CD4-positive, alpha-beta T cell treated with Interleukin-17A for 4 hours (primary cell): ENCODE results near the gene TUBB1.
A peak's percentile ranks its signal among the peaks of the same experiment; 100 is the strongest.
"Not testable (repeated sequence)": the region's sequence is repeated elsewhere in the genome, so short reads cannot be mapped to it uniquely, and the experiment has no call there.

ENCODE experiments used
- DNase-seq: peaks from one replicate; pipeline ENCODE4 v3.0.0-alpha.2; 2020; ENCODE audit warnings: mixed read lengths

TUBB1 gene

DNA sequence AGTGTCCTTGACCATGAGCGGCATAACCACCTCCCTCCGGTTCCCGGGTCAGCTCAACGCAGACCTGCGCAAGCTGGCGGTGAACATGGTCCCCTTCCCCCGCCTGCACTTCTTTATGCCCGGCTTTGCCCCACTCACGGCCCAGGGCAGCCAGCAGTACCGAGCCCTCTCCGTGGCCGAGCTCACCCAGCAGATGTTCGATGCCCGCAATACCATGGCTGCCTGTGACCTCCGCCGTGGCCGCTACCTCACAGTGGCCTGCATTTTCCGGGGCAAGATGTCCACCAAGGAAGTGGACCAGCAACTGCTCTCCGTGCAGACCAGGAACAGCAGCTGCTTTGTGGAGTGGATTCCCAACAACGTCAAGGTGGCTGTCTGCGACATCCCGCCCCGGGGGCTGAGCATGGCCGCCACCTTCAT lies 4.9 kb downstream of the TUBB1 start:
- DNase-seq, result no peak

DNA sequence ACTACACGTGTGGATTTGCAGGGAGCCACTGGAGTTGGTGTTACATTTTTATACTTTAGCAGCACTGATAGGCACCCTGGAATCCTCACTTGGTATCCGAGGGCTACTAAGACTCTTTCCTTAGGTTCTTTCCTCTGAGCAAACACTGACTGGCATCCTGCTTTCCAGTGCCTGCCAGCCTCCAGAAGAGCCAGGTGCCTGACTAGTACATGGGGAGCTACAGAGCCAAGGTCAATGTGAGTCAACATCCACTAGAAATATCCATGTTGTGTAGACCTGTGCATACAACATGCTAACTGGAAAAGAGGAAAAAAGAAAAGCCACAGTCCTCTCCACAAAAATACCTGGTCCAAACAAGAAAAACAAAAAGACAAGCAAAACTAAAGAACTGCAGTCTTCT lies 5.9 kb downstream of the TUBB1 start:
- no peak for DNase-seq

DNA sequence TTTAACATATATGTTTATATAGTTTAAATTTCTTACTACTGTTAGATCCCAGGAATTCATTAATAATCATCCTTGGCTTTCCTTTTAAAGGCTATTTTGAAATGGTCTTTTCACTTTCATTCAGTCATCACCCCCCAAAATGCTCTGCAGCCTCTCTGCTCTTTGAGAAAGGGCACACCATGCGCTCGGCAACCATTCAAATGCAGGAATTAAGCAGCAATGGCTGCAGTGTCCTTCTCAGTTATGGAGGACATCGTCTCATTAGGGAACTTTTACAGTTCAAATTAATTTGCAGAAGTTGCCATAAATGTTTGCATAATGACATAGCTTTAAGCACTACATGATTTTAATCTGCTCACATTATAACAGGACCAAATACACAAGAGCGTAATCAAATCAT lies 6.3 kb downstream of the TUBB1 start:
- DNase-seq, result no peak

DNA sequence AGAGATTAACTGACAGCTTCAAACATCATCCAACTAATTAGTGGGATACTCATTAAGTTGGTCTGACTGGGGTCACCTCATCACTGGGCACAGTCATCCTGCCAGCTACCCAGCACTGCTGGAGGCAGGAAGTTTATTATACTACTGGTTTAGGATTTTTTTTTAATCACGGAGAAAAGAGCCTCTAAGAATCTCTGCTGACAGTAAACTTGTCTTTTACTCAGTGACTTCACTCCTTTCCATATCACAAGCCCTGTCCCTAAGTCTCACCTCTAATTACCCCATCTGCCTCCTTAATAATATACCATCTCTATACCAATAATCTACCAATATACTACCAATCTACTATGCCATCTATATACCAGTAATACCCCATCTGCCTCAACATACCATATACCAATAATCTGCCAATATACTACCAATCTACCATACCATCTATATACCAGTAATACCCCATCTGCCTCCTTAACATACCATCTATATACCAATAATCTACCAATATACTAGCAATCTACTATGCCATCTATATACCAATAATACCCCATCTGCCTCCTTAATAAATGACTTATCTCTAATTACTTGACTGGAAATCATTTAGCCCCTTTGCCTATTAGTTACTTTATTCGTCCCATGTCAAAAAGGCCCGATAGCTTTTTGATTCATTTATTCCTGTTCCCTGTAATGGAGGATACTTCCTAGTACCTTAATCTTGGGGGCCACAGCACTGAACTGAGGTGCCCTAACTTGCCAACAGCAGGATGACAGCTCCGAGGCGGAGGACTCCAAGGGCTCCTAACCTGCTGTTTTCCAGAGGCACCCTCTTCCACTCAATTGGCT lies 7.9 kb downstream of the TUBB1 start:
- no peak for DNase-seq

DNA sequence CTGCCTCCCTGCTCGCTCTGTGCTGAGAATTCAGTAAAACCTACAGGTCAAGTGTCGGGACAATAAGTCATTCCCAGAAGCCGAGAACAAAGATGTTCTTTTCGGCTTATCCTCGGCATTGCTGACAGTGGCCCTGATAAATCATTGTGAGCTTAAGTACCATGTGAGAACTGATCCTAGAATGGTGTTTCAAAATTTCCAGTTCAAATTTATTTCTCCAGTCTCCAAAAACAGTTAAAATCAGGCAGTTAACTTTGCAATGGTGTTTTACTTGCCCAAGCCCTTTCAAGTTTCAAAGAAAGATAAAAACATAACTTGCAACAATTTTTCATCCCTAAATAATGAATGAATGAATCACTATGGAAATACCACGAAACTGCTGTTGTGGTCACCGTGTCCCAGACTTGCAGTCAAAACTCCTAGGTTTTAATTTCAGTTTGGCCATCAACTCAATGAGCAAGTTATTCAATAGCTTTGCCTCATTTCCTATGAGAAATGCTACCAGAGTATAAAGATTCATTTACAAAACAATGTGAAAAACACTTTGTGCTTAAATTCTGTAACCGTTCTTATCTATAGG lies 8.6 kb downstream of the TUBB1 start:
- DNase-seq, result no peak

DNA sequence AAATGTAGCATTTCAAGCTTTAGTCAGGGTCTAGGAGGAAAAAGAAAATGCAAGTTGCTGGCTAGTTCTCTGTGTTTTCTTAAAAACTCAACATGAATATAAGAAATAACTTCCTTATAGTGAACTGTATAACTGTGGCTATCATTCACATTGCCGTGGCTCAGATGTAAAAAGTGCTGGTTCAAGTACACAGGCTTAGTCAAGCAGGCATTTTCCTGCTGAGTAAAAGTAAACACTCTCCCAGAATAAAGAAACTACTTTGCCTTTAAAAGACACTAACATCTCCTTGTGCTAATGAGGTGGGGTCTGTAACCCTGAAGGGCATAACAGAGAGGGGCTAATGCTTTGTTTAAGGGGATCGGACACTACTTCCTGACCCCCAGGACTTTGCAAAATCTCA lies 9.6 kb downstream of the TUBB1 start:
- no peak for DNase-seq

DNA sequence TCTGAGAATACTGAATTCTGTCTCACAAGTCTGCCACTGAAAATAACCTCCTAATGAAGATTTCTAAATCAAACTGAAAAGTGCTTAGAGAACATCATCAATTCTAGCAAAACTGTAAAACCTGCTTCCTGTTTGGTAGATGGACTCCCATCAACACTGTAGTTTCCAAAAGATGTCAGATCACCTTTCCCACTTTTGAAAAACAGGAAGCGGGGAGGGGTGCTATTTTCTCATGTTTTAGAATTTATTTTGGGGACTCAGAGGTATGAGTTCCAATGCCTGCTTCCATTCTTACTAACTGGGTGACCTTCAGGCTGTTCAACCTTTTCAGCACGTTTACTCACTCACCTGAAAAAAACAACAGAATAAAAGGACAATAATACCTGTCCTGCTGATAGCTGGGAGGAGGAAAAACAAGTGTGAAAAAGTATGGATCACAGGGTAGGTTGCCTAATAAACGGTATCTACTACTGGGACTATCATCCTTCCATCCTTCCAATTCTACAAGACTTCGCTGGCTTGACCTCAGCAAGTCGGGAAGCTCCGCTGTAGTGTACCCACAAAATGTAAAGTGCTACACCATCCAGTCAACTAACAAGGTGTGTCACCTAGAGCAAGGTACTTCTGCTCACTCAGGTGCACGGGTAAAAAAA lies 11.8 kb downstream of the TUBB1 start:
- DNase-seq, result no peak

DNA sequence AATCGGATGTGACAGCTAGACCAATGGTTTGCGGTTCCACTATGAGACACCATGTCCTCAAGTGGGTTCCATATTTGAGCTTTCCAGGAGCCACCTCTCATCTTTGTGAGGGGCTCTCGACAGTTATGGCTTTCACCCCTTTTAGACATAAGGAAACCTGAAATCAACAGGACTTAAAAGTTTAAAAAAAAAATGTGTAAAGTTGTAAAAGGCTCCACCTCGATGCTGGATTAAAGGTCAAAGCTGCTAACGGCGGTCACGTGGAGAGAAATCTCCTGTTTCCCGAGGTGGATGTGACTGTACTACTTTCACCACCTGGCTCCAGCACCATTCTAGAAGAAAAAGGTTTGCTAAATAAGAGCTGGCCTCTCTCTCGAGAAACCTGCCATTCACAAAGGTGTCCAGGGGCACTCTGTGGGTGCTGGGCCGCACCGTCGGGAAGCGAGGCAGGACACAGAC lies 12.4 kb downstream of the TUBB1 start:
- no peak for DNase-seq

DNA sequence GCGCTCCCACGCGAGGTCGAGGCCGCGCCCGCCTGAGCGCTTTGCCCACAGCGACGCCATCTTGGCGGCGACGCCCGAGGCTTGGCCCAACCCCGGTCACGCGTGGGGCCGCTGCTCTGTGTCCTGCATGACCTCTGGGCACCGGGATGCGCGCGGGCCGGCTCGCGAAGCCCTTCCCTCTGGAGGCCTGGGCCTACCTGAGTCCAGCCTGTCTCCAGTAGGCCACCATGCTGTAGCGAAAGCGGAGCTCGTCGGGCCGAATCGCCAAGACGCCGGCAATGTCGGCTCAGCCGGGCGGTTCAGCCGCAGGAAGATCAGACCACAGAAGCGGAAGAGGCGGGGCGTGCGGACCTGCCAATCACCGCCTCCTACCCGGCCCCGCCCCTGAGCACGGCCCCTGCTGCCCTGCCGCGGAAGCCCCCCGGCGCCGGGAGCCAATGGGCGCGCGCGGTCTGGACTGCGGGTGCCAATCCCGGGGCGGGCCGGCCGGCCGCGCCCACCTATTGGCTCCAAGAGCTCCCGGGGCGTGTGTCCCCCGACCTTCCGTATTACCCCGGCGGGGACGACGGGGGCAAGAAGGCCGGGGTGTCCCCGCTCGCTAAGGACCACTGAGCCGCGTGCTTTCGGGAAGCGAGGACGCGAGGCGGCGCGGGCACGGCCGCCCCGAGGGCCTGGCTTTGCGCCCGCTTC lies 12.9 kb downstream of the TUBB1 start, which contains the start of gene ATP5F1E:
Gene ATP5F1E, minus strand, starts transcription at position 313 of the 690 bp plus-strand sequence. Its CDS starts 84 bp downstream, at position 229.
- peak; percentile 99 for DNase-seq

DNA sequence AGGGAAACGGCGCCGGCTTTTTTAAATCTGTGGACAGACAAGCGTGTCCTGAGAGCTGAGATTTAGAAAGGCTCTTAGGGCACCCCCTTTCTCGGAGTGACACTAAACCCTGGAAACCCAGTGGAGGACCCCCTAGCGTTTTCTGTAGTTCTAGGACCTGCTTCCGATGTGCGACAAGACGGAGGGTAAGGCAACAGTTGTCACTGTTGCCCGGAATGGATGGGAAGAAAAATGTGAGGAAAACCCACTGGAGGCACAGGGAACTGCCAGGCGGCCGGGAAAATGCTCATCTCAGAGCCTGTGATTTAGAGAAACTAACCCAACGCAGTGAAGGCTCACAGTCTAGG lies 13.5 kb downstream of the TUBB1 start:
- no peak for DNase-seq

DNA sequence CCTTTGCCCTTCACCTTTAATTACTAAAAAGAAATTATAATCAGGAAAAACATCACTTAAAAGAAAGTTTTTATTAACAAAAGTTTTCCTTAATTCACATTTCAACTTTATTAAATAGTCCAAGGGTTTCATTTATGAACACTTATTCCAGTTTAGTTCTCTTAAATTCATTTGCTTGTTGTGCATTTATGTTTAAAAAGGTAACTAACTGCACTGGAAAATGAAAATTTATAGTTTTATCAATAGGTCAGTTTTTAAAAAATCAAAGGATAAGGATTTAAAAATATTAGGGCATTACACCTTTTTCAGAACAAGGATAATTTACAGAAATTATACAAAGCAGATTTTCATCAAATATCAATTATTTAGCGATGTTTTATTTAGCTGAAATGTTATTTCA lies 13.9 kb downstream of the TUBB1 start:
- no peak for DNase-seq

DNA sequence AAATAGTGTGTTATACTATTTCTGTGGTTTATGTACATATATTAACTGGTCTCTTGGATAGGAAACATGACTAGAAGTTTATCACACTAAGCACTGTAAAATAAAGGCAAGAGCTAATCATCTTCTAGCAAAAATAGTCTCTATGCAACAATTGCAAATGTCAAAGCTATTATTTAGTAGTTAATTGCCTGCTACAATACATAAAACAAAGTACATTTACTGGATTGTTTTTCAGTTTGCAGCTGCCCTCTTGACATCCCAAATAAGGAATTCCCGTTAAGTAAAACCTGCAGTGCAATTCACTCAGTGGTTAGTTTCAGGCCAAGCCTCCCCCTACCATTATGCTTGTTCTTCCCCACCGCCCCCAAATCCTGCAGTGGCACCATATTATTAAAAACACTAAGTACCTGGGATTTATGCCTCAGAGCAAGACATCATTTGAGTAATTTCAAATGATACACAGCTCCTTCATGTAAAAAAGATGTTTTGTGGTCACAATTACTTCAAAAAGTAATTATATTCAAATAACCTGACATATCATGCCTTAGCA lies 14.5 kb downstream of the TUBB1 start:
- no peak for DNase-seq

DNA sequence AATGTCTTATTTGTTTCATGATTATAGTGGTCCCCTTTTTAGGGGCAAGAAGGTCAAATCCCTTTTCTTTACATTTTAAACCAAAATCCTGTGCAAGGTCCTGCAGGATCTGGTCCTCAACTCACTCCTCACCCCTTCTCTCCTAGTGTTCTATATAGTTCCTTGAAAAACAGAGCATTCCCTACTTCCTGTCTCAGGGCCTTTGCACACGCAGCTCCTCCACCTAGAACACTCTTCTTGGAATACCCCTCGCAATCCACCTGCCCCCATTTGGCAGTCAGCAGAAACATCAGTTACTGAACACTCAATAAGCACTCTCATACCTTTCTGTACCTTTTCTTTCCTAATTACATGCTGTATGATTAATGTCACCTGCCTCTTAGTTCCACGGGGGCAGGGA lies 16.2 kb downstream of the TUBB1 start:
- no peak for DNase-seq

DNA sequence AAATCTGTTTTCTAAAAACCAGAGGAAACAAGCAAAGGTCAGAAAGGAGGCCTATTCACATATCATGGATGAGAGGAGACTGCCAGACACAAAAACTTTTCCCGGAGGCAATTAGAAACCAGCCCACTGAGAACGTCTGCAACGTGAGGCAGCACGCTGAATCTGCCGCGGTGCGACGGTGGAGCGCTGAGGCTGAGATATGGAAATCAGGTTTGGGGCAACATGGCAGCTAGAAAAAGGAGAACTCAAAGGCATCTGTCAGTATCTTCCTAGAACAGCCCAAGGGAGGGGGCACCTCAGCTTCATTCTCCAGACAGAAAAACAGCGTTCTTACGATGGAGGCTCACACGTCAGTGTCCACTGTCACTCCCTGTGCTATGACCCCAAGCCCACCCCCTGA lies 18.2 kb downstream of the TUBB1 start:
- no peak for DNase-seq

DNA sequence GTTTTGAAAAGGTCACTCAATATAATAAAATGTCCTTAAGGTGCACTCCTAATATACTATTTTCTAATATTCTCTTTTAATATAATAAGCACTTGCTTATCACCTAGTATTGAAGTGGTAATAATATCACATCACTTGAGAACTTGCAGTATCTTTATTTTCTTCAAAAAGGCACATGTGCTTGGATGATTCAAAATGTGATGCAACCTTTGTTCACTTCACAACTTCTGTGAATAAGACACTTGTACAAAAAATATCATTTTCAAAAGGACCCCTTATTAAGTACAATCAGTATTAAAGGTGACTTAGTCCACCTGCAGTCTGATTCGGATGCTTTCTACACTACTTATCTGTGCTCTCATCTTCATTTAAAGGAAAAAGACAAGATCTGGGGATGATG lies 20.0 kb downstream of the TUBB1 start:
- DNase-seq, result no peak

DNA sequence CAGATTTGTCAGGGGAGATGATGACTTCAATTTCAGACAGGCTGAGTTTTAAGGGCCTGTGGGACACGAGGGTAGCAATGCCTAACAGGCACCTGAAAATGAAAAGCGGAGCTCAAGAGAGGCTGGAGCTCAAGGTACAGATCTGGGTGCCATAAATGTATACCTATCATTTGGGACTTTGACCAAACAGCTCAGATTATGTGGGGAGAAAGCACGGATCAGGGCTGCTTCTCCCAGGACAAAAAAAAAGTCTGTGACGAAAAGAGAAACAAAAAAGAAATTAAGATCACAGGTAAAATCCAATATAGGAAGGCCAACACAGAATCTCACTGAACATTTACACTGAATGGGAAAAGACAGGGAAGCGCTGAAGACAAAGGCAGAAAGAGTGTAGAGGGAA lies 21.4 kb downstream of the TUBB1 start:
- DNase-seq, result no peak

DNA sequence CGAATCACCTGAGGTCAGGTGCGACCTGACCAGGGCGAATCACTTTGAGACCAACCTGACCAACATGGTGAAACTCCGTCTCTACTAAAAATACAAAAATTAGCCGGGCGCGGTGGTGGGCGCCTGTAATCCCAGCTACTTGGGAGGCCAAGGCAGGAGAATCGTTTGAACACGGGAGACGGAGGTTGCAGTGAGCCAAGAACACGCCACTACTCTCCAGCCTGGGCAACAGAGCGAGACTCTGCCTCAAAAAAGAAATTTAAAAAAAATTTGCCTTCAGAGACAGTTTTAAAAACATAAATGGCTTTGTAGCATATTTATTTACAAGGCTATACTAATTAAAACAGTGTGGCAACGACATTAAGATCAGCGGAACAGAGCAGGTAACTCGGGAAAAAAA lies 22.3 kb downstream of the TUBB1 start:
- not testable (repeated sequence) for DNase-seq

DNA sequence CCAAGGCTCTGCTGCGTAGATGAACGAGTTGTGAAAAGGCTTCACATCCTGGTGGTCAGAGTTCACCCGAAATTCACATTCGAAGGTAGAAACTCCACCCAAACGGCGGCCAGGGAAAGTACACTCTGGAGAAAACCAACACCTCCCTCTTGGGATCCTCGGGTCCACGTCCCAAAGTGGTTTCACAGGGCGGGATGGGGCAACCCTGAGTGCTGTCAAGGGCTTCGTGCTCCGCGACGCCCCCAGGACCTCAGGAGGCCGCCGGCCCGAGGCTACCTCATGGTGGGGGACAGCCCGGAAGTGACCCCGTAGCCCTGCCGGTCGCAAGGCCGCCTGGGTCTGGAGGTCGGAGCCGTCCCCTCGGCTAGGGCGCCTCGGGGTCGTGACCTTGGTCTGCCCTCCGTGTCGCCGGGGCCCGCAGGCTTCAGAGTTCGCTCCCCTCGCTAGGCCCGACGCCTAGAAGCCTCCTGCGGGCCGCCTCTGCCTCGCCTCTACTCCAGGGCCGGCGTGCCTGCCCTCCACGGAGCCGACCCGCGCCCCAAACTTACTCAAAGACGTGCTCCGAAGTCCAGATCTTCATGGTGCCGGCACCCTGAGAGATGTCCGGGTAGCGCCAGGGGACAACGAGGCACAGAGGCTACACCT lies 23.0 kb downstream of the TUBB1 start, which contains the start of gene PRELID3B:
Gene PRELID3B, minus strand, starts transcription at position 636 of the 645 bp plus-strand sequence. Its CDS starts 56 bp downstream, at position 580.
- DNase-seq, result no peak

DNA sequence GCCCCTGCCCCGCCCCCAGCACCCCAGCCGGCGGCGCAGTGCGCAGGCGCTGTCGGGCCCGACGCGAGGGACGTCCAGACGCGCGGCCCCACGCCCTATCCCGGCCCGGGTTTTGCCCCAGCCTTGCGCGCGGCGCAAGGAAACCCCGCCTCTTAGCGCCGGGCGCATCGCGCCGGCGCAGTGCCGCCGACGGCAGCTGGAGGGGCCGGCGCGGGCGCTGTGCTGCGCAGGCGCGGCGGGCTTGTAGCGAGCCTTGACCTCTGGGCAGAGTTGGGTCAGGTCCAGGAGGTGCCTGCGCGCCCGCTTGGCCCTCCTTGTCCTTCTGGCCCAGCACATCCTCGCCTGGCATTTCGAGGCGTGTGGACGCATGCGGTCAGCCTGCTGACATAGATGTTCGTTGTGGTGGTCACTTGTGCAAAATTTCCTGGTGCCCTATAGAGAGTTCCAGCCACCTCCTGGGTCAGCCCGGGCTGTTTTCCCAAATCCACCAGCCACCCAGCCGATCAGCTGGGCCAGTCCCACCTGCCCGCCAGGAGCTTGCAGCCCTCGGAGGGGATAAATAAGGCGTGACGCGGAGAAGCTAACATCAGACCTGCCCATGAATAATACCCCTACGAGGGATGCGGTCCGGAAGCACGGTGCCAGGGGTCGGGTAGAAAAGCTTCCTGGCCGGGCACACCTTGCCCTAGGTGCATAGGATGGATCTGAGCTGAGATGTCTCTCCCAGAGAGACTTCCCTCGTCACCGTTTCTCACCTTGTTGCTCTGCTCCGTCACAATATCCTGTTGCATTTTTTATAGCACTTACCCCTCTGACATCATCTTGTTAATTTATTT lies 23.8 kb downstream of the TUBB1 start:
- DNase-seq, result peak; percentile 96

DNA sequence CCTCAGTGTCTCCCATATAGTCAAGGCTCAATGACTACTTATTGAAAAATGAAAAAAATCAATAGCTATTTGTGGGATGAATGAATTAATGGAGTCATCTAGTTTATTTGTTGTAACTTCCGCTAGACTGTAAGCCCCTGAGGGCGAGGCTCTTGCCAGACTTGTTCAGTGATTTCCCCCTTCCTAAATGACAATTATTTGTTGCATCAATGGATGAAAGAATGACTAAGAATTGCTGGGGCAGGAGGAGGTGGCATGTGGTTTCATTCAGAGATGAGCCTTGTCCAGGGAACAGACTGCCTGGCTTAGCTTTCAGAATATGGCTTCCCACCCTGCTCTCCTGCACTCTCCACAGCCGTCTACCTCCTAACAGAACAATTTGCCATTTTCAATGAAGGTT lies 24.5 kb downstream of the TUBB1 start:
- no peak for DNase-seq

DNA sequence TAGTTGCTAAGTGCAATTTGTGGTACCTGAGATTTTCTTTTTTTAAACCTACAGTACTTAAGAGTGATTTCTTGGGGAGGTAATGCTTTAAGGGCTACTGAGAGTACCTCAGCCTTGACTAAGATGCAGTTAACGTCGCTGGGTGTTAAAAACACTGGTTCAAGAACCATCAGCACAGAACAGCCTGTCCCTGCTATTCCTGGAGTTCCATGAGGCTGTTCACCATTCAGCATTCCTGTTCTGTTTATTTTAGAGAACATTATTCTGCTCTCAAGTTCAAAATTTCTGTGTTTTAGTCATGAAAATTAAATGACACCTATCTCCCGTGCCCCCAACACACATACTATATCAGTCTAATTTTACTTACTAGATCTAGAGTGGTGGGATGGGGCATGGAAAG lies 25.1 kb downstream of the TUBB1 start:
- DNase-seq, result no peak

DNA sequence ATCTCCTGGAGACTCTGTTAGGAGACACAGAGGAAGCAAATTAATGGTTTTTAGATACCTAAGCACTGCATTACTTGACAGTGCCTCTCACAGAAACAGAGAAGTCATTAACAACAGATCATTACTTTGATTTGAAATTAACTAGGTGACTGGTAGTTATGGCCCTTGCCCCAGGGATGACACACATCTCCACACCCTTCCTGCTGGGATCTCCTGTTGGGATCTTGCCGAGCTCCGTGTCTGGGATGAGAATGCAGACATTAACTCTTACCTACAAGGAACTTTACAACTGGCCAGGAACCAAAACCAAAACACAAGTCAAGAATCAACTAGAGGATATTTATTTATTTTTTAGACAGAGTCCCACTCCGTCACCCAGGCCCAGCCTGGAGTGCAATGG lies 25.6 kb downstream of the TUBB1 start:
- no peak for DNase-seq
